ENCODE measurements around the gene DDR2.

DNA sequence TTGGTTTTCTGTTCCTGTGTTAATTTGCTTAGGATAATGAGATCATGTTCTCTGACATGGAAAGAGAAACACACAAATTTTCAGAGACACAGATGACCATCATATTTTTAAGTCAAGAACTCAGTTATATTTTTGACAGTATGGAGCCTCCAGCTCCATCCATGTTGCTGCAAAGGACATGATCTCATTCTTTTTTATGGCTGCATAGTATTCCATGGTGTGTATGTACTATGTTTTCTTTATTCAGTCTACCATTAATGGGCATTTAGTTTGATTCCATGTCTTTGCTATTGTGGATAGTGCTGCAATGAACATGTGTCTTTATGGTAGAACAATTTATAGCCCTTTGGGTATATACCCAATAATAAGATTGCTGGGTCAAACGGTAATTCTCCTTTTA lies 47.0 kb downstream of the DDR2 start:
- TF ChIP-seq, protein P1, sequence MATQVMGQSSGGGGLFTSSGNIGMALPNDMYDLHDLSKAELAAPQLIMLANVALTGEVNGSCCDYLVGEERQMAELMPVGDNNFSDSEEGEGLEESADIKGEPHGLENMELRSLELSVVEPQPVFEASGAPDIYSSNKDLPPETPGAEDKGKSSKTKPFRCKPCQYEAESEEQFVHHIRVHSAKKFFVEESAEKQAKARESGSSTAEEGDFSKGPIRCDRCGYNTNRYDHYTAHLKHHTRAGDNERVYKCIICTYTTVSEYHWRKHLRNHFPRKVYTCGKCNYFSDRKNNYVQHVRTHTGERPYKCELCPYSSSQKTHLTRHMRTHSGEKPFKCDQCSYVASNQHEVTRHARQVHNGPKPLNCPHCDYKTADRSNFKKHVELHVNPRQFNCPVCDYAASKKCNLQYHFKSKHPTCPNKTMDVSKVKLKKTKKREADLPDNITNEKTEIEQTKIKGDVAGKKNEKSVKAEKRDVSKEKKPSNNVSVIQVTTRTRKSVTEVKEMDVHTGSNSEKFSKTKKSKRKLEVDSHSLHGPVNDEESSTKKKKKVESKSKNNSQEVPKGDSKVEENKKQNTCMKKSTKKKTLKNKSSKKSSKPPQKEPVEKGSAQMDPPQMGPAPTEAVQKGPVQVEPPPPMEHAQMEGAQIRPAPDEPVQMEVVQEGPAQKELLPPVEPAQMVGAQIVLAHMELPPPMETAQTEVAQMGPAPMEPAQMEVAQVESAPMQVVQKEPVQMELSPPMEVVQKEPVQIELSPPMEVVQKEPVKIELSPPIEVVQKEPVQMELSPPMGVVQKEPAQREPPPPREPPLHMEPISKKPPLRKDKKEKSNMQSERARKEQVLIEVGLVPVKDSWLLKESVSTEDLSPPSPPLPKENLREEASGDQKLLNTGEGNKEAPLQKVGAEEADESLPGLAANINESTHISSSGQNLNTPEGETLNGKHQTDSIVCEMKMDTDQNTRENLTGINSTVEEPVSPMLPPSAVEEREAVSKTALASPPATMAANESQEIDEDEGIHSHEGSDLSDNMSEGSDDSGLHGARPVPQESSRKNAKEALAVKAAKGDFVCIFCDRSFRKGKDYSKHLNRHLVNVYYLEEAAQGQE (IDR thresholded peaks at IDR 0.05; ENCODE audit: insufficient read depth in 1 of 2, low read depth in 2 of 2, low read length in 2 of 2) = no peak
- TF ChIP-seq TAF1 (IDR thresholded peaks at IDR 0.05; ENCODE audit: borderline replicate concordance, insufficient read depth, low read length) (no peak), POLR2AphosphoS5 (IDR thresholded peaks at IDR 0.05; ENCODE audit: low read depth, low read length) (no peak), SIN3A (IDR thresholded peaks at IDR 0.05; ENCODE audit: borderline replicate concordance, insufficient read depth, low read length) (no peak)

Measured in PFSK-1 (cell line).